Measurements from ENCODE around the gene SLC66A1.

SLC66A1 gene

GRCh38 chr1:19370453-19371170 is 58.5 kb downstream of the SLC66A1 start:
- Histone ChIP-seq H3K27ac (replicated peaks) (peak overlapping the region; percentile 62), H3K4me3 (replicated peaks; ENCODE audit: insufficient read depth, low read length) (no peak overlapping the region), H3K27me3 (ENCODE audit: insufficient read depth, poor library complexity, severe bottlenecking) (no peaks in the 10 kb centered on the region)
- no peak for TF ChIP-seq GABPA (IDR thresholded peaks at IDR 0.05; ENCODE audit: low read depth)
- no peak for TF ChIP-seq REST (IDR thresholded peaks at IDR 0.05; ENCODE audit: insufficient replicate concordance, low read depth)
- TF ChIP-seq, protein P1, sequence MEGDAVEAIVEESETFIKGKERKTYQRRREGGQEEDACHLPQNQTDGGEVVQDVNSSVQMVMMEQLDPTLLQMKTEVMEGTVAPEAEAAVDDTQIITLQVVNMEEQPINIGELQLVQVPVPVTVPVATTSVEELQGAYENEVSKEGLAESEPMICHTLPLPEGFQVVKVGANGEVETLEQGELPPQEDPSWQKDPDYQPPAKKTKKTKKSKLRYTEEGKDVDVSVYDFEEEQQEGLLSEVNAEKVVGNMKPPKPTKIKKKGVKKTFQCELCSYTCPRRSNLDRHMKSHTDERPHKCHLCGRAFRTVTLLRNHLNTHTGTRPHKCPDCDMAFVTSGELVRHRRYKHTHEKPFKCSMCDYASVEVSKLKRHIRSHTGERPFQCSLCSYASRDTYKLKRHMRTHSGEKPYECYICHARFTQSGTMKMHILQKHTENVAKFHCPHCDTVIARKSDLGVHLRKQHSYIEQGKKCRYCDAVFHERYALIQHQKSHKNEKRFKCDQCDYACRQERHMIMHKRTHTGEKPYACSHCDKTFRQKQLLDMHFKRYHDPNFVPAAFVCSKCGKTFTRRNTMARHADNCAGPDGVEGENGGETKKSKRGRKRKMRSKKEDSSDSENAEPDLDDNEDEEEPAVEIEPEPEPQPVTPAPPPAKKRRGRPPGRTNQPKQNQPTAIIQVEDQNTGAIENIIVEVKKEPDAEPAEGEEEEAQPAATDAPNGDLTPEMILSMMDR (IDR thresholded peaks at IDR 0.05; ENCODE audit: insufficient read depth, low read length), result no peak
- no peak; the same call in 1 of the 2 replicates for TF ChIP-seq POLR2AphosphoS5 (IDR thresholded peaks at IDR 0.05; ENCODE audit: low read depth)
- TF ChIP-seq SPI1 (IDR thresholded peaks at IDR 0.05; ENCODE audit: borderline replicate concordance, low read depth), result no peak
- peak in 1 of 2 experiments; percentile 80 for DNase-seq (ENCODE audit: low read depth in 1 of 2, low spot score in 1 of 2)

GRCh38 chr1:19371226-19372135 is 59.4 kb downstream of the SLC66A1 start:
- DNase-seq (ENCODE audit: low read depth in 1 of 2, low spot score in 1 of 2), result no peak
- peak overlapping the region; percentile 62 for H3K27ac ChIP-seq (replicated peaks)
- TF ChIP-seq GABPA (IDR thresholded peaks at IDR 0.05; ENCODE audit: low read depth) (no peak), REST (IDR thresholded peaks at IDR 0.05; ENCODE audit: insufficient replicate concordance, low read depth) (no peak), POLR2AphosphoS5 (IDR thresholded peaks at IDR 0.05; ENCODE audit: low read depth) (no peak)
- TF ChIP-seq, protein P1 (IDR thresholded peaks at IDR 0.05; ENCODE audit: insufficient read depth, low read length), result no peak

DNA sequence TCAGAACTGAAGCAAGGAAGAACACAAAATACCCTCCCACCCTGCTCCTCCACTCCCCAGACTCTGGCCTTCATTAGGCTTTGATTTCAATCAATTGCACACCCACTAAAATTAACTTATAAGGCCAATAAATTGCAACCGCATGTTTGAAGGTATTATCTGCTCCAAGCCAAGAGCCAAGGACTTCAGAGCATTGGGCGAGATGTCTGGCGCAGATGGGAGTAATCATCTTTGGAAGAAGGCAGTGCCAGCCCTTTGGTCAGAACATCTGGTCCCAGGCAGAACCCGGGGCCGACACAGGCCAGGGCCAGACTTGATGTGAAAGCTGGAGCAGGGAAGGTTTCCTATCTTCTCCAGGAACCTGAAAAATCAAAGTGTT is 60.0 kb downstream of the SLC66A1 start:
- Histone ChIP-seq H3K4me3 (replicated peaks; ENCODE audit: insufficient read depth, low read length) (no peak overlapping the region), H3K27me3 (ENCODE audit: insufficient read depth, poor library complexity, severe bottlenecking) (no peaks in the 10 kb centered on the region), H3K27ac (replicated peaks) (no peak overlapping the region; the same call in 1 of the 2 replicates)
- TF ChIP-seq POLR2AphosphoS5 (IDR thresholded peaks at IDR 0.05; ENCODE audit: low read depth) (no peak), REST (IDR thresholded peaks at IDR 0.05; ENCODE audit: insufficient replicate concordance, low read depth) (no peak), GABPA (IDR thresholded peaks at IDR 0.05; ENCODE audit: low read depth) (no peak), SPI1 (IDR thresholded peaks at IDR 0.05; ENCODE audit: borderline replicate concordance, low read depth) (no peak)
- TF ChIP-seq, protein P1 (IDR thresholded peaks at IDR 0.05; ENCODE audit: insufficient read depth, low read length), result no peak
- DNase-seq (ENCODE audit: low read depth in 1 of 2, low spot score in 1 of 2), result no peak

More at GRCh38 chr1:19371226-19372135, 59.4 kb downstream of the SLC66A1 start:
- Histone ChIP-seq H3K4me3 (replicated peaks; ENCODE audit: insufficient read depth, low read length) (no peak overlapping the region), H3K27me3 (ENCODE audit: insufficient read depth, poor library complexity, severe bottlenecking) (no peaks in the 10 kb centered on the region)

Data from HL-60 (cell line).